T-helper 1 cell treated with Interleukin-12 subunit alpha and Interleukin-12 subunit beta and Interleukin-4 antibody, amounts not matched to agents 30 μg/mL and 1 μg/mL, for 36 hours (primary cell): ENCODE measurements around the gene DIS3L2.

Experiments used
- H3K27ac Mint-ChIP-seq: one replicate; pipeline ENCODE4 v1.8.0; 2021; ENCODE audit warnings: mild to moderate bottlenecking, mixed read lengths
- H3K27me3 Mint-ChIP-seq: one replicate; pipeline ENCODE4 v1.8.0; 2021; ENCODE audit warnings: low read depth, mixed read lengths
- H3K36me3 Mint-ChIP-seq: one replicate; pipeline ENCODE4 v1.8.0; 2021; ENCODE audit warnings: low read depth, mixed read lengths
- H3K4me1 Mint-ChIP-seq: one replicate; pipeline ENCODE4 v1.8.0; 2021; ENCODE audit warnings: low read depth, mixed read lengths
- H3K4me3 Mint-ChIP-seq: one replicate; pipeline ENCODE4 v1.8.0; 2021; ENCODE audit warnings: mild to moderate bottlenecking, moderate library complexity, mixed read lengths
- H3K9me3 Mint-ChIP-seq: one replicate; pipeline ENCODE4 v1.8.0; 2021; ENCODE audit warnings: mixed read lengths

DIS3L2 gene

GRCh38 chr2:232225429-232225828 lies 263.9 kb downstream of the DIS3L2 start:
- Mint-ChIP-seq H3K36me3 (no peaks in the 10 kb centered on the region), H3K27ac (no peak overlapping the region), H3K27me3 (no peaks in the 10 kb centered on the region), H3K4me3 (no peak overlapping the region), H3K9me3 (no peaks in the 10 kb centered on the region), H3K4me1 (no peaks in the 10 kb centered on the region)

DNA sequence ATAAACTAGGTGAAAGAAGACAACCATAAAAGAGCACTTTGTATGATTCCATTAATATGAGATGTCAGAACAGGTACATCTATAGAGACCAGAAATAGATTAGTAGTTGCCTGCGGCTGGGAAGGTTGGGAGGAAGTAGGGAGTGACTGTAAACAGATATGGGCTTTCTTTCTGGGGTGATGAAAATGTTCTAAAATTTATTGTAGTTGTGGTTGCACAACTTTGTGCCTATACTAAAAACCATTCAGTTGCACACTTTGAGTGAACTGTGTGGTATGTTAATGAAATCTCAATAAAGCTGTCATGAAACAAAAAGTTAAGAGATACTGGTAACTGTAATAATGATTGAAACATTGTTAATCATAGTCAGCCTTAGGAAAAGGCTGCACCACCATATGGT lies 264.4 kb downstream of the DIS3L2 start:
- Mint-ChIP-seq H3K4me1 (no peaks in the 10 kb centered on the region), H3K27ac (no peak overlapping the region)

DNA sequence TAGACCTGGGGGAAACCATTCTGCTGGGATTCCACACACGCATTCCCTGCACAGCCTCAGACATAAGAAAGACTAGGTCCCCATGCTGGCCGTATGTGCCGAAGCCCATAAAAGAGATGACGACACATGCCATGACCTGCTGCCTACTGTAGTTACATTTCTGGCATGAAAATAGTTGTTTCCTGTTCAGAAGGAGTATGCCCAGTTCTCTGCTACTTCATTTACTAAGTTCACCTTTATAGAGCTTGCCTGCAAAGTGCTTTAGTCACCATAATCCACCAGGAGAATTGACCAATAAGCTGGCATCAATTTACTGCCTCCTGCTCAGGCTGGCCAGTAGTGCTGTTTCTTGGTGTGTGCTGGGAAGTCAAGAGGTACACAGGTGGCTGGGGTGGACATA lies 266.8 kb downstream of the DIS3L2 start:
- H3K9me3 Mint-ChIP-seq, result no peaks in the 10 kb centered on the region

More for the DNA sequence above, 264.4 kb downstream of the DIS3L2 start:
- no peaks in the 10 kb centered on the region for H3K36me3 Mint-ChIP-seq
- H3K9me3 Mint-ChIP-seq, result no peaks in the 10 kb centered on the region
- H3K27me3 Mint-ChIP-seq, result no peaks in the 10 kb centered on the region
- H3K4me3 Mint-ChIP-seq, result no peak overlapping the region

GRCh38 chr2:232228971-232229894 lies 267.7 kb downstream of the DIS3L2 start:
- no peaks in the 10 kb centered on the region for H3K27me3 Mint-ChIP-seq
- H3K4me3 Mint-ChIP-seq, result no peak overlapping the region
- H3K4me1 Mint-ChIP-seq, result peaks cover 13% of the 10 kb centered on the region
- H3K27ac Mint-ChIP-seq, result no peak overlapping the region
- H3K36me3 Mint-ChIP-seq, result peaks cover 5% of the 10 kb centered on the region
- H3K9me3 Mint-ChIP-seq, result no peaks in the 10 kb centered on the region

More for the DNA sequence above, 266.8 kb downstream of the DIS3L2 start:
- Mint-ChIP-seq H3K27me3 (no peaks in the 10 kb centered on the region), H3K4me3 (no peak overlapping the region), H3K36me3 (peaks cover 5% of the 10 kb centered on the region), H3K4me1 (peaks cover 13% of the 10 kb centered on the region), H3K27ac (no peak overlapping the region)

GRCh38 chr2:232229911-232230310 lies 268.4 kb downstream of the DIS3L2 start:
- no peaks in the 10 kb centered on the region for H3K27me3 Mint-ChIP-seq
- peaks cover 13% of the 10 kb centered on the region for H3K4me1 Mint-ChIP-seq
- no peaks in the 10 kb centered on the region for H3K9me3 Mint-ChIP-seq
- peaks cover 5% of the 10 kb centered on the region for H3K36me3 Mint-ChIP-seq
- H3K4me3 Mint-ChIP-seq, result no peak overlapping the region
- no peak overlapping the region for H3K27ac Mint-ChIP-seq

- Mint-ChIP-seq H3K4me1 (peaks cover 13% of the 10 kb centered on the region), H3K4me3 (no peak overlapping the region), H3K27ac (no peak overlapping the region), H3K36me3 (peaks cover 5% of the 10 kb centered on the region), H3K27me3 (no peaks in the 10 kb centered on the region), H3K9me3 (no peaks in the 10 kb centered on the region)
These were observed 269.0 kb downstream of the DIS3L2 start for GRCh38 chr2:232230560-232230959.

- Mint-ChIP-seq H3K36me3 (peaks cover 5% of the 10 kb centered on the region), H3K27ac (peak overlapping the region; percentile 56), H3K9me3 (no peaks in the 10 kb centered on the region), H3K4me1 (peaks cover 13% of the 10 kb centered on the region), H3K27me3 (no peaks in the 10 kb centered on the region), H3K4me3 (no peak overlapping the region)
These were observed 270.0 kb downstream of the DIS3L2 start for GRCh38 chr2:232231554-232231953.

DNA sequence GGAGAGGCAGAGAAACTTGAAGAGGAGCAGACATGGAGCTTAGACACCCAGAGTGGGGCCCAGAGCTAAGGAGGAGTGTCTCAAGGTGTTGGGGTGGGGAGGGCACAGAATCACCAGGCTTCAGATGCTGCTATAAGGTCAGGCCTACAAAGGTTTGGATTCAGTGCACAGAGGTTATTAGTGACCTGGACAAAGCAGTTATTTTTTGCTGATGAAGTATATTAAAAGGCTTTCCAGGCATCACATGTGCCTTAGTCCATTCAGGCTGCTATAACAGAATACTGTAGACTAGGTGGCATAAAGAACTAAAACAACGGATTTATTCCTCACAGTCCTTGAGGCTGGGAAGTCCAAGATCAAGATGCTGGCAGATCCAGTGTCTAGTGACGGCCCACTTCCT lies 271.4 kb downstream of the DIS3L2 start:
- H3K27me3 Mint-ChIP-seq, result no peaks in the 10 kb centered on the region
- H3K4me3 Mint-ChIP-seq, result no peak overlapping the region
- H3K36me3 Mint-ChIP-seq, result peaks cover 5% of the 10 kb centered on the region
- no peak overlapping the region for H3K27ac Mint-ChIP-seq
- H3K9me3 Mint-ChIP-seq, result no peaks in the 10 kb centered on the region
- peaks cover 20% of the 10 kb centered on the region for H3K4me1 Mint-ChIP-seq

- Mint-ChIP-seq H3K4me1 (peaks cover 28% of the 10 kb centered on the region), H3K27ac (no peak overlapping the region), H3K9me3 (no peaks in the 10 kb centered on the region), H3K27me3 (no peaks in the 10 kb centered on the region), H3K4me3 (no peak overlapping the region), H3K36me3 (peaks cover 6% of the 10 kb centered on the region)
These were observed 273.6 kb downstream of the DIS3L2 start for GRCh38 chr2:232234922-232235615.

GRCh38 chr2:232235716-232236115 lies 274.2 kb downstream of the DIS3L2 start:
- no peak overlapping the region for H3K4me3 Mint-ChIP-seq
- H3K4me1 Mint-ChIP-seq, result peaks cover 29% of the 10 kb centered on the region
- no peaks in the 10 kb centered on the region for H3K27me3 Mint-ChIP-seq
- peaks cover 6% of the 10 kb centered on the region for H3K36me3 Mint-ChIP-seq
- H3K9me3 Mint-ChIP-seq, result no peaks in the 10 kb centered on the region
- H3K27ac Mint-ChIP-seq, result no peak overlapping the region

DNA sequence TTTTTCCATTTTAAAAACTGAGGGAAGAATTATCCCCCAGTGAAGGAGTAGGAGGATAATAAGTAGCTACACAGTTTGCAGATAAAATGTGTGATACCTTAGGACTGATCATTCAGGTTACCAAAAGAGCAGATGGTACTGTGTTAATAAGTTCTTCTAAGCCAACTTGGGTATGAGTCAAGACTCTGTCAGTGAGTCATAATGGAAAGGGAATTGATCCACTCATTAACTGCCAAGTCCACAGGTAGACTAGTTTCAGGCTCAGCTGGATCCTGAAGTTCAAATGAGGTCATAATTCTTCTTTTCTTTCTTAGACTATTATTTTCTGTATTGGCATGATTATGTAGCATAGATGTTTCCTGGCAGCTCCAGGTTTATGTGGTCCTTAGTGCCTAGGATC lies 274.7 kb downstream of the DIS3L2 start:
- peaks cover 29% of the 10 kb centered on the region for H3K4me1 Mint-ChIP-seq
- no peak overlapping the region for H3K27ac Mint-ChIP-seq
- peaks cover 6% of the 10 kb centered on the region for H3K36me3 Mint-ChIP-seq
- H3K4me3 Mint-ChIP-seq, result no peak overlapping the region
- H3K9me3 Mint-ChIP-seq, result no peaks in the 10 kb centered on the region
- H3K27me3 Mint-ChIP-seq, result no peaks in the 10 kb centered on the region

- Mint-ChIP-seq H3K4me3 (peak overlapping the region; percentile 21), H3K4me1 (peaks cover 19% of the 10 kb centered on the region), H3K27me3 (no peaks in the 10 kb centered on the region)
These were observed 276.0 kb downstream of the DIS3L2 start for GRCh38 chr2:232237464-232237863.

DNA sequence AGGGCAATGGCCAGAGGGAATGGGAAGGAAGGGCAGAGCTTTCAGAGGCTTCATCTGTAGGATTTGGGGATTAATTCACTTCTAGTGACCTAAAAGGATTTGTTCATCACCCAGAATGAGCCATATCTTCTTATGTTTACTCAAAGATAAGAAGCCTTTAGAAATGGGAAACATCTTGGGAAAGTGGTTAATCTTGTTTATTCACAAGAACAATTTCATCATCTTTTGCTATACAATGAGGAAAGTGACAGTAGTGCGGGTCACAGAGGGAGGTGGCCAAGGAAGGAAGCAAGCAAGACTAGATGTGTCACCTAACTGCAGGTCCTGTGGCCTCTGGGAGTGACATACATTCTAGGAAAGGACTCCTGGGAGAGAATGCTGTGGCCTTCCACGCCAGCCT lies 276.6 kb downstream of the DIS3L2 start:
- no peaks in the 10 kb centered on the region for H3K27me3 Mint-ChIP-seq
- H3K9me3 Mint-ChIP-seq, result no peaks in the 10 kb centered on the region
- H3K27ac Mint-ChIP-seq, result peak overlapping the region; percentile 7
- no peak overlapping the region for H3K4me3 Mint-ChIP-seq
- H3K36me3 Mint-ChIP-seq, result peaks cover 2% of the 10 kb centered on the region
- peaks cover 16% of the 10 kb centered on the region for H3K4me1 Mint-ChIP-seq

More at GRCh38 chr2:232237464-232237863, 276.0 kb downstream of the DIS3L2 start:
- H3K36me3 Mint-ChIP-seq, result peaks cover 2% of the 10 kb centered on the region
- H3K9me3 Mint-ChIP-seq, result no peaks in the 10 kb centered on the region
- H3K27ac Mint-ChIP-seq, result no peak overlapping the region

- Mint-ChIP-seq H3K27me3 (no peaks in the 10 kb centered on the region), H3K4me3 (no peak overlapping the region), H3K9me3 (no peaks in the 10 kb centered on the region), H3K27ac (no peak overlapping the region), H3K4me1 (peaks cover 16% of the 10 kb centered on the region), H3K36me3 (peaks cover 2% of the 10 kb centered on the region)
These were observed 277.1 kb downstream of the DIS3L2 start for GRCh38 chr2:232238596-232238995.
